DMS79 (cell line): ENCODE data around the gene HYAL2.

ENCODE experiments used
- DNase-seq: peaks from one replicate; lab custom pipeline; 2025; lab: John Stamatoyannopoulos, UW

HYAL2 gene

GRCh38 chr3:50350213-50350526 lies 27.6 kb upstream of the HYAL2 start:
- no peak for DNase-seq

GRCh38 chr3:50347187-50347813 lies 24.8 kb upstream of the HYAL2 start:
- DNase-seq = peak; percentile 42

- DNase-seq = no peak
Observed at GRCh38 chr3:50345586-50346234, 23.2 kb upstream of the HYAL2 start, which contains the start of gene ZMYND10. Gene ZMYND10, minus strand, starts transcription at chr3:50345732. Its CDS starts 153 bp downstream, at chr3:50345579.

- DNase-seq = no peak
Observed at GRCh38 chr3:50345008-50345407, 22.5 kb upstream of the HYAL2 start.

DNA sequence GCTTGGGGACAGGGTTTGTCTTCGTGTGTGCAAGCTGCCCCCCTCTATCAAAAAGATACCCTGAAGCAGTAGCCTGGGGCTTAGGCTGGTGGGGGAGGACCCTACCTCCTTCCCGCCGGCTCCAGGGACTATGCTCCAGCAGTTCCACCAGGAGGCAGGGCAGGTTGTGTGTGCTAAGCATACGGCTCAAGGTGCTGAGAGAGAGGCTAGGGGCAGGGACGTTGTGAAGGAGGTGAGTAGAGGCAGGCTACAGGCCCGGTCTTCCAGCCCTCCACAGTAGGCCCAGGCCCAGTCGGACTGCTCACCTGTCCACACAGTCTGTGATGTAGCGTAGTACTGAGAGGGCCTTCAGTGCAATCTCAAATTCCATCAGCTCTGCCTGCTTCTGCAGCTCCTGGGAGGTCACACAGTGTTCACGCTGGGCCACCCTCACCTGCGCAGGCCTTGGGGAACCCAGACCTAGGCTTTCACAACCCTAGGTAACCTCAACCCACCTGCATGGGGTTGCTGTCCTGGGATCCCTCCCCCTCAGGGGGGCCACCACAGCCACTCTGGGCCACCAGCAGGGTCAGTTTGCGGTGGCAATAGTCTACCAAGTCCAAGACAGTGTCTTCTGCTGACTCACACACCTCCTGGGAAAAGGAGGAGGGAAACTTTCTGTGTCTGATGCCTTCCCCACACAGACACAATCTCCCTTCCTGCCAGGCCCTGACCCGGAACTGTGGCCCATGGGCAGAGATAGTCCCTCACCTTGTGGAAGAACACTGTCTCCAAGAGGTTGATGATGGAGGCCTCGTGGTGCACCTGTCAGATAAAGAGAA lies 20.5 kb upstream of the HYAL2 start:
- DNase-seq = no peak

- DNase-seq = no peak
Observed at GRCh38 chr3:50341996-50342650, 19.6 kb upstream of the HYAL2 start.

- DNase-seq = no peak
Observed at GRCh38 chr3:50341537-50341936, 19.0 kb upstream of the HYAL2 start.

DNA sequence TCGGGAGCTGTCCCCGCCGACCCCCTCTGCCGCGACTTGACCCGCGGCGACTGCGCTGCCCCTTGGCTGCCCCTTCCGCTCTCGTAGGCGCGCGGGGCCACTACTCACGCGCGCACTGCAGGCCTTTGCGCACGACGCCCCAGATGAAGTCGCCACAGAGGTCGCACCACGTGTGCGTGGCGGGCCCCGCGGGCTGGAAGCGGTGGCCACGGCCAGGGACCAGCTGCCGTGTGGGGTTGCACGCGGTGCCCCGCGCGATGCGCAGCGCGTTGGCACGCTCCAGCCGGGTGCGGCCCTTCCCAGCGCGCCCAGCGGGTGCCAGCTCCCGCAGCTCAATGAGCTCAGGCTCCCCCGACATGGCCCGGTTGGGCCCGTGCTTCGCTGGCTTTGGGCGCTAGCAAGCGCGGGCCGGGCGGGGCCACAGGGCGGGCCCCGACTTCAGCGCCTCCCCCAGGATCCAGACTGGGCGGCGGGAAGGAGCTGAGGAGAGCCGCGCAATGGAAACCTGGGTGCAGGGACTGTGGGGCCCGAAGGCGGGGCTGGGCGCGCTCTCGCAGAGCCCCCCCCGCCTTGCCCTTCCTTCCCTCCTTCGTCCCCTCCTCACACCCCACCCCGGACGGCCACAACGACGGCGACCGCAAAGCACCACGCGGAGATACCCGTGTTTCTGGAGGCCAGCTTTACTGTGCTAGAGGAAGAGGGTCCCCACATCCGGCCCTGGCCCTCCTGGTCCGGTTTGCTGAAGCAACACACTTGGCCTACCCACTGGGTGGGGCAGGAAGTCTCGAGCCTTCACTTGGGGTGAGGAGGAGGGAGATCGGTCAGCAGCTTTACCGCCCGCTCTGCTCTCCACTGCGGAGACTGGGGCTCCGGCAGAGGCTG lies 18.1 kb upstream of the HYAL2 start, which contains the start of gene RASSF1:
Gene RASSF1 (minus strand): TSS at position 389 of the 882 bp plus-strand sequence. CDS start 31 bp downstream, at position 358.
- no peak for DNase-seq

DNA sequence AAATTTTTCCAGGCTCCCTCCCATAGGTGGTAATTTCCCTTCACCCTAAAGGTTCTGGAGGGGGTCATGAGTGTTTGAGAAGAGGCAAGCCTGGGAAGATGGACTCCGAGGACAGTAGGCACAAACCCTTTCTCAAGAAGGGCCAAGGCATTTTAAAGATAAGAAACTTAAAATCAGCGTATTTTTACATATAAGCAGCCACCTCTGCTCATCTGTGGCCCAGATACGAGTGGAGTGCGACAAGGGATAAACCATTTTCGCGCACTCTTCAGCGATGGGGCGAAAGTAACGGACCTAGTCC lies 17.6 kb upstream of the HYAL2 start:
- DNase-seq = no peak

- no peak for DNase-seq
Observed at GRCh38 chr3:50339485-50340146, 17.1 kb upstream of the HYAL2 start.

DNA sequence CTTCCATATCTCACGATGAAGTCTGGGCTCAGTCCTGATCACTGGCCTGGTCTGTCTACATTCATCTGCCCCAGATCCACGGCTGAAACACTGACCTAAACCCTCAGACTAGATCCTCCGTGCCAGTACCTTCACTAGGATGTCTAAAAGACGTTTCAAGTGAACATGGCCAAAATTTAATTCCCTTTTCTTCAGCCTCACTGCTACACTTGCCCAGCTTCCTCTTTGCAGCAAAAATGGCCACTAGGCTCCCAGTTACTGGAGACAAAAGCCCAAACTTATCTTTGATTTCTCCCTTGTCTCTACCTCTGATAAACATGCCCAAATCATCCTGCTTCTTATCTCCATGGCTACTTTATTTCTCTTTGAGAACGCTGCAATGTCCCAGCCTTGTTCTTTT lies 16.4 kb upstream of the HYAL2 start:
- no peak for DNase-seq

DNA sequence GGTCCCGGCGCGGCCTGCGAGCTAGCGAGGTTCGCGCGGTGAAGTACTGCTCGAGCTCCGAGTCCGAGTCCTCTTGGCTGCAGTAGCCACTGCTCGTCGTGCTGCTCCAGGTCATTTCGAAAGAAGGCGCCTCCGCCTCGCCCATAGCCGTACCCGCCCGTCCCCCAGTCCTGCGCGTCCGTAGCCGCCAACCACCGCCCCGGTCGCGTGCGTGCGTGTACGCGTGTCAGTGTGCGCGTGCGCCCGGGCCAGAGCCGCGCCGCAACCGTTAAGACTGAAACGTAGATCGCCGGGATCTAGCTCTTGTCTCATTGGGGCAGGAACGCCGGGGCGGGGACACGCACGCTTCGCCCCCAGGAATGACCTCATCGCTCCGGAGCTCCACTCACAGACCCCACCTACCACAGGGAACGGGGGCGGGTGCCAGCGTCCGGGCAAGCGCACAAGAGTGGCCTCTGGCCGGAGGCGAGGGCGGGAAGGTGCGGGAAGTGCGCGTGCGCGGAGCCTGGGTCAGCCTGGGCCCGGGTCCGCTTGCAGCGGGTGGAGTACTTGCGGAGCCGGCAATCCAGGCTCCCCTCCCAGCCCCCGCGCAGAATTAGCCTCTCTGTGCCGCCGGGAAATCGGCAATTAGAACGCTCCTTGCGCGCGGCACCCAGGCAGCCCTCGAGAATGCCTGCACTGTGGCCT lies 14.8 kb upstream of the HYAL2 start:
- peak; percentile 90 for DNase-seq

DNA sequence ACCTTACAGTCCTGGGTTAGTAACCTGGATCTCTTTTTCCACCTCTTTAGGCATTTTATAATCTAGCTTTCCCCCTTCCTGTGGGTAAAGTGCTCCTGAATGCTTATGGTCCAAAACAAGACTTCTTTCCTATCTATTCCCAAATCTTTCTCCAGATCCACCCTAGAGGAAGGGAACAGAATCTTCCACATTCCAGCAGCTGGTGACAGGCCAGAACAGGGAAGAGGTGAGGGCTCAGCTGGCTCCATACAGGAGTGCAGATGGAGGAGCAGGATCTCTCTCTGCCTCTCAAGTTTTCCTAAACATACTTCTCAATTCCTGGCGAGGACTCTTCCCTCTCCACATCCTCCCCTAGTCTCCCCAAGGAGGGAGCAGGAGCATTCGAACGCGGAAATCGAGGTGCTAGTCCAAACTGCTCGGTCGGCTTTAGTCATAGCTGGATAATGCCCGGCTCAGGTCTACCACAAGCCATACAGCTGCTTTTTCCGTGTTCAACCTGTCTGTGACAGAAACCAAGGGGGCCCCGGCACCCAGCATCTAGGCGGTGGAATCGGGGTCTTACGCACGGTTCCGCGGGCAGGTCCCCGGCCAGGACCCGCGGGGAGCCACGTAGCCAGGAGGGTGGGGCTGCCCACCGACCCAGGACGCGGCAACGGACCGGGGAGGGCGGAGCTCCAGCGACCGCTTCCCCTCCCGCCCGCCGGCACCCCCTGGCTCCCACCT lies 14.1 kb upstream of the HYAL2 start:
- DNase-seq = no peak

DNA sequence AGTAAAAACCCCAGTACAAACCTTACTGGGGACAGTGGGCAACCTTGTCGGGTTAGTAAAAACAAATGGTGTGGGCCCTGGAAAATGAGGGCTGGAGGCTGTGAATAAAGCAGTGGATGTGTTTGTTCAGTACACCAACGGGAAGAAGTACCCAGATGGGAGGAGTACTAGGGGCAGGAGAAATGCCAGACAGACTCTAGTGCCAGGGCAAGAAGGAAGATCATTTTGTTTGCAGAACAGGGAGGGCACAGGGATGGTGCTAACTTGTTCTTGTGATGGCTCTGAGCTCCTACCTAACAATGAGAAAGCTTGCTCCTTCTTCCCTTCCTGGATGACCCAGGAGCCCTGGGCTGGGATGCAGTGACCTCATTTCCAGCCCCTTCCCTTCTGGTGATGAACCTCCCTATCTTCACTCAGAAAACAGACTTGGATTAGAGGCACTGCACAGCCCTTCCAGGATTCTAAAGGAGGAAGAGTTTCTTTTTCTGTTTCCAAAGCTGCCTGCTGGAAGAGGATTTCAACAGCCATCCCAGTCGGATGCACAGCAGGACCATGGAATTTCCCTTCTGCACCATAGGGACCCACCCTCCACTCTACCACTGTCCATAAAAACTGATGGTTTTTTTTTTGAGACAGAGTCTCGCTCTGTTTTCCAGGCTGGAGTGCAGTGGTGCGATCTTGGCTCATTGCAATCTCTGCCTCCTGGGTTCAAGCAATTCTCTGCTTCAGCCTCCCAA lies 12.0 kb upstream of the HYAL2 start:
- DNase-seq = no peak

GRCh38 chr3:50333744-50334328 lies 11.3 kb upstream of the HYAL2 start:
- DNase-seq = no peak

DNA sequence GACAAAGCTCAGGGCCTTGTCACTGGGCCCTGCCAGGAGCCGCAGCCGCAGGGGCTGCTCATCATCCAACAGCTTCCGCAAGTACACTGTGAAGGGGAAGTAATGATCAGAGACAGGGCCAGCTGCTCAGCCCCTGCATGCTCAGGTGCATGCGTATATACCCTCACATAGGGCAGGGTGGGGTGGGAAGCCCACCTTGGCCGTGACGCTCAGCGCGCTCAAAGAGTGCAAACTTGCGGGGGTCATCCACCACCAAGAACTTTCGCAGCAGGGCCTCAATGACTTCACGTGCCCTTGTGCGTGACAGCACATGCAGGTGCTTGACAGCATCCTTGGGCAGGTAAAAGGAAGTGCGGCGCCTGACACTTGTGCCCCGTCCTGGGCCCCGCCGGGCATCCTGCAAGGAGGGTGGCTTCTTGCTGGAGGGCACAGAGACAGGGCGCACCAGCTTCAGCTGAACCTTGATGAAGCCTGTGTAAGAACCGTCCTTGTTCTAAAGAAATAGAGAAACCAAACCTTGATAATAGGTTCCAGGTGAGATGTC lies 8.9 kb upstream of the HYAL2 start:
- DNase-seq = no peak

DNA sequence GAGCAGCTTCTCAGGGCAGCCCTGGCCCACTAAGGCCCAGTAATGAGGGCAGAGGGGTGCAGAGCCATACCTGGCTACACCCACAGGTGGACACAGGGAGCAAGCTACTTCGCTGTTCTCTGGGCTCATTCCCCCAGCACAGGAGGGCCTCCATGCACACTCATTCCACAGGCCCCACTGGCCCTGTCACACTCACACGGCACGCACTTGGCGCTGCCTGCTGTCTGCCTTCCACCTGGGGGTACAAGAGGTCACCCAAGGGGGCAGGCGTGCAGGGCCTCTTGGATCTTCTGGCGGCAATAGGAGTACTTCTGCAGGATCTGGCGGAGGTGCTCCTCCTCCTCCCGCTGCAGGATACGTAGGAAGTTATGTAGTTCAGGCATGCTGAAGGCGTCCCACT lies 7.8 kb upstream of the HYAL2 start:
- no peak for DNase-seq

GRCh38 chr3:50327943-50328691 lies 5.6 kb upstream of the HYAL2 start, which contains the start of gene TUSC2:
Gene TUSC2, minus strand, starts transcription at chr3:50328223. Its CDS starts 124 bp downstream, at chr3:50328099.
- DNase-seq = peak; percentile 73
